SU-DHL-6 (cell line): ENCODE measurements around the gene ZSWIM4.

Source experiments
- H2AFZ ChIP-seq: fragments of 200-600 bp; sonication (generic); 2 replicates; pipeline ENCODE4 v1.6.1; 2014; ENCODE audit warnings: low read depth, mild to moderate bottlenecking, moderate library complexity, mixed read lengths, antibody characterized with exemption, low read length; ENCODE audit not compliant: severe bottlenecking
- H3F3A ChIP-seq: fragments of 200-600 bp; shearing (Covaris generic); 2 replicates; pipeline ENCODE4 v1.6.0; 2016; ENCODE audit warnings: antibody characterized with exemption, mild to moderate bottlenecking; ENCODE audit not compliant: insufficient read depth
- H3K27ac ChIP-seq: fragments of 200-600 bp; sonication (generic); 2 replicates; pipeline ENCODE4 v1.5.1; 2016; ENCODE audit warnings: low read depth, mild to moderate bottlenecking, low read length, moderate library complexity, mixed read lengths
- H3K27me3 ChIP-seq: fragments of 200-600 bp; sonication (generic), shearing (Covaris generic); 2 replicates; pipeline ENCODE4 v1.6.0; 2014; ENCODE audit warnings: mild to moderate bottlenecking, low read length
- H3K36me3 ChIP-seq: fragments of 200-600 bp; sonication (generic); 2 replicates; pipeline ENCODE4 v1.6.1; 2014; ENCODE audit warnings: mild to moderate bottlenecking, low read length, mixed read lengths
- H3K4me2 ChIP-seq: fragments of 300-600, 200-600 bp; shearing (Covaris generic), sonication (generic); 2 replicates; pipeline ENCODE4 v1.6.0; 2014; ENCODE audit warnings: low read length, low read depth, mild to moderate bottlenecking; ENCODE audit not compliant: poor library complexity, severe bottlenecking
- H3K4me3 ChIP-seq: fragments of 200-600 bp; sonication (generic); 2 replicates; pipeline ENCODE4 v1.5.1; 2014; ENCODE audit warnings: antibody characterized with exemption, low read length, mild to moderate bottlenecking, mixed read lengths; ENCODE audit not compliant: insufficient read depth, poor library complexity, severe bottlenecking
- H3K79me2 ChIP-seq: fragments of 200-600 bp; sonication (generic); 2 replicates; pipeline ENCODE4 v1.6.1; 2014; ENCODE audit warnings: mild to moderate bottlenecking, low read length, moderate library complexity; ENCODE audit not compliant: insufficient read depth
- H3K9ac ChIP-seq: fragments of 200-600 bp; sonication (generic); 2 replicates; pipeline ENCODE4 v1.7.0; 2014; ENCODE audit warnings: mild to moderate bottlenecking, low read length
- H3K9me2 ChIP-seq: fragments of 200-600 bp; sonication (generic); replicated peaks from 2 replicates; pipeline ENCODE4 v1.6.1; 2014; ENCODE audit warnings: low read length; ENCODE audit not compliant: insufficient read depth
- H3K9me3 ChIP-seq: fragments of 200-600 bp; sonication (generic); 2 replicates; pipeline ENCODE4 v1.6.1; 2014; ENCODE audit warnings: low read length, mixed read lengths; ENCODE audit not compliant: insufficient read depth
- H4K20me1 ChIP-seq: fragments of 200-600 bp; sonication (generic); 2 replicates; pipeline ENCODE4 v1.6.1; 2014; ENCODE audit warnings: low read depth, mild to moderate bottlenecking, antibody characterized with exemption, low read length, moderate library complexity, mixed read lengths
- CTCF ChIP-seq: fragments of 200-600 bp; sonication (generic); IDR thresholded peaks from one replicate; pipeline ENCODE4 v1.5.1; 2017; ENCODE audit warnings: antibody characterized with exemption, mild to moderate bottlenecking, low read length, moderate library complexity; ENCODE audit not compliant: insufficient read depth, poor library complexity, severe bottlenecking
- EZH2phosphoT487 ChIP-seq: fragments of 200-600 bp; sonication (generic), shearing (Covaris generic); conservative IDR thresholded peaks from 2 replicates; pipeline ENCODE4 v1.6.1; 2018; ENCODE audit warnings: mild to moderate bottlenecking, antibody characterized with exemption, low read length, moderate library complexity, mixed read lengths

Gene ZSWIM4

DNA sequence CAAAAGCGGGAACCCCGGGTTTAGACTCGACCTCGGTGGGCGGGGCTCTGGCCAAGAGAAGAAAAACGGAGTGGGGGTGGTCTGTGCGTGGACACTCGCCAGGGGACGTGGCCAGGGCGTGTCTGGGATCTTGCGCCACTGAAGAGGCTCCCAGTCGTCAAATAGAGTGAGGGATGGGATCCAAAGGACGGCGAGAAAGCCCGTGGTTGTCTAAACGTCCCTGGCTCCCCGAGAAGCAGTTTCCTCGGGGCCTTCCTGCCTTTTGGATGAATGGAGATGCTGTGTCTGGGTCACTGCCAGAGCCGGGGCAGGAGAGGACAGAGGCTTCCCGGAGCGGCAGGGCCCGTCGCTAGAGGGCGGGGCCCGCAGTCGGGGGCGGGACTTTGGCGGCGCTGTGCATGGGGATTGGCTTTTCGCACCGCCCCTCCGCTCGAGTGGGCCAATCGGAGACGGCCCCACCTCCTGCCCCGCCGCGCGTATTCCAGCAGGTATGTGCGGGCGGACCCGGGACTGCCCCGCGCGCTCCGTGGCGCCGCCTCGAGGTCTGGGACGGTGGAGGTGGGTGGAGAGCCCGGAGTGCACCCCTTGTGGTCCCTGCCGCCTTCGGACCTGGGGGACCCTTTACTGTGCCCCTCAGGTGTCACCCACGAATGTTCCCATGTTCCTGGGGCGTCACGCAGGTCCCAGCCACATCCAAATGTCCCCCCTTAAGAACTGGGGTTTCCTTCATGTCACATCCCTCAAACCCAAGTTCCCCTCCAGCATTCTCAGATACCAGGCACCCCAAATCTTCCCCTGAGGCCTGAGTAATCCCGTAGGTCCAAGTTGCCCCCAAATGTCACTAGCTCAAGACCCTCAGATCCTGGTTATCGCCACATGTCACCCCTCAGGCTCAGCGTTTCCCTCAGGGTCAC lies 38.3 kb downstream of the ZSWIM4 start:
- Histone ChIP-seq H3K9me3 (no peaks in the 10 kb centered on the region), H3K27ac (no peak overlapping the region), H3K9me2 (no peaks in the 10 kb centered on the region), H3K4me2 (peak overlapping the region; percentile 70), H3F3A (no peaks in the 10 kb centered on the region), H3K4me3 (peak overlapping the region; percentile 55), H4K20me1 (no peaks in the 10 kb centered on the region), H3K79me2 (no peaks in the 10 kb centered on the region), H3K36me3 (no peaks in the 10 kb centered on the region), H3K27me3 (no peaks in the 10 kb centered on the region), H2AFZ (peak overlapping the region; percentile 81), H3K9ac (peak overlapping the region; percentile 59)
- TF ChIP-seq CTCF: peak; percentile 38
- TF ChIP-seq EZH2phosphoT487: no peak

- Histone ChIP-seq H3K9ac (peak overlapping the region; percentile 59), H3K4me3 (peak overlapping the region; percentile 55), H3K9me3 (no peaks in the 10 kb centered on the region), H3K27ac (no peak overlapping the region), H3F3A (no peaks in the 10 kb centered on the region), H3K9me2 (no peaks in the 10 kb centered on the region), H3K4me2 (peak overlapping the region; percentile 70), H2AFZ (peak overlapping the region; percentile 81), H3K79me2 (no peaks in the 10 kb centered on the region), H3K27me3 (no peaks in the 10 kb centered on the region), H3K36me3 (no peaks in the 10 kb centered on the region), H4K20me1 (no peaks in the 10 kb centered on the region)
- TF ChIP-seq CTCF (no peak), EZH2phosphoT487 (no peak)
Observed at GRCh38 chr19:13834244-13835069, 39.2 kb downstream of the ZSWIM4 start.

DNA sequence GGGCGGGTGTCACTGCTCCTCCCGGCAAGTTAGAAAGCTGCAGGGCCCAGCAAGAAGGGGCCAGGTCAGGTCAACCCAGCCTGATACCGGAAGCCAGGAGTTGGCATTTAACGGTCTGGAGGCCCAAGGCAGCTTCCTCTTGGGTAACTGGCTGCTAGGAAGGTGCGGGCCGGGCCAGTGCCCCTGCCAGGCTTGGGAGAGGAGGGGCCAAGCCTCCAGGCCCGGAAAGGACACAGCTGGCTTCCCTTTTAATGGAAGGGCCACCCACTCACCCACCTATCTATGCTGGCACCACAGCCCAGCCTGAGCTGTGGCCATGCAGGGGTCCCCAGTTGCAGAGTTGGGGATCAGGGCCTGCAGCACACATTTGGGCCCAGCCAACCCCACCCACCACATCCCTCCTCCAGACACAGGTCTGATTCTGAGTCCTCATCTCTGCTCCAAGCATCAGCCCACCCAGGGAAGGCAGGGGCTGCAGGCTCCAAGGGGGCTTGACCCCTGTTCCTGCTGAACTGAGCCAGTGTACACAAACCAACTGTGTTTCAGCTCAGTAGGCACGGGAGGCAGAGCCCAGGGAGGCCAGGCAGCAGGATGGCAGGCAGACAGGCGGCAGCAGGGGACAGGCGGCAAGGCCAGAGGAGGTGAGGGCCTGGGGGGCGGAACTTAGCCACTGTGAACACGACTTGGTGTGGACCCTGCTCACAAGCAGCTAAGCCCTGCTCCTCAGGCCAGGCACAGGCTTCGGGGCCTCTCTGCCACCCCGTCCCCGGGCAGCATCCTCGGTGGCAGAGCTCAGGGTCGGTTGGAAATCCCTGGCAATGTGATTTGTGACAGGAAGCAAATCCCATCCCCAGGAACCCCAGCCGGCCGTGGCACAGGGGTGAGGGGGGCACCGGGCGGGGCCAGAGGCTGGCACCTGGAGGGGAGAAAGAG lies 40.8 kb downstream of the ZSWIM4 start:
- no peaks in the 10 kb centered on the region for H3K9me3 ChIP-seq
- no peak overlapping the region for H3K4me2 ChIP-seq
- H3K27me3 ChIP-seq: no peaks in the 10 kb centered on the region
- 0 out of 2 replicates have a peak overlapping the region, but pooled peaks have one; percentile 4 for H3K9ac ChIP-seq
- no peaks in the 10 kb centered on the region for H4K20me1 ChIP-seq
- no peaks in the 10 kb centered on the region for H3K36me3 ChIP-seq
- no peak overlapping the region for H2AFZ ChIP-seq
- no peaks in the 10 kb centered on the region for H3K79me2 ChIP-seq
- H3K27ac ChIP-seq: peak overlapping the region; percentile 25; the same call in 1 of the 2 replicates
- H3K4me3 ChIP-seq: no peak overlapping the region
- TF ChIP-seq EZH2phosphoT487: no peak
- TF ChIP-seq CTCF: no peak
- H3K9me2 ChIP-seq: no peaks in the 10 kb centered on the region
- H3F3A ChIP-seq: no peaks in the 10 kb centered on the region
